ENCODE results near the gene MRPL38.

Gene MRPL38

DNA sequence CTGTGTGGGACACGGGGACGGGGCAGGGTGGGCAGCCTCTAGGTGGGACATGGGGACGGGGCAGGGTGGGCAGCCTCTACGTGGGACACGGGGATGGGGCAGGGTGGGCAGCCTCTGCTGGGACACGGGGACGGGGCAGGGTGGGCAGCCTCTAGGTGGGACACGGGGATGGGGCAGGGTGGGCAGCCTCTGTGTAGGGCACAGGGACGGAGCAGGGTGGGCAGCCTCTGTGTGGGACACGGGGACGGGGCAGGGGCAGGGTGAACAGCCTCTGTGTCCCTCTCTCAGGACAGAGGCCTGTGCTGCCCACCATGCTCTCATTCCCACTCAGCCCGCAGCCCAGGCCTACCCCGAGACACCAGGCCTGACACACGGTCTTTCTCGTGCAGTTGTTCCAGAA is 16.9 kb upstream of the MRPL38 start:
- TF ChIP-seq CTCF (IDR thresholded peaks at IDR 0.05; ENCODE audit: extremely low read depth, insufficient read depth, missing control alignments), result no peak
- in situ Hi-C loops (cut with MboI; ENCODE audit: low pct_unique_long_range_greater_than_20kb, low sequenced_read_pairs, unreplicated experiment), result loop anchor here (25.0 kb wide), 1 partner anchor 391 kb away; the partner anchor contains the start of gene QRICH2
- no peak for DNase-seq (ENCODE audit: low spot score)

GRCh38 chr17:75920045-75920560 is 15.4 kb upstream of the MRPL38 start:
- DNase-seq (ENCODE audit: low spot score), result no peak
- in situ Hi-C loops (cut with MboI; ENCODE audit: low pct_unique_long_range_greater_than_20kb, low sequenced_read_pairs, unreplicated experiment), result loop anchor here (25.0 kb wide), 1 partner anchor 392 kb away; the partner anchor contains the start of gene QRICH2
- TF ChIP-seq CTCF (IDR thresholded peaks at IDR 0.05; ENCODE audit: extremely low read depth, insufficient read depth, missing control alignments), result no peak

- in situ Hi-C loops (cut with MboI; ENCODE audit: low pct_unique_long_range_greater_than_20kb, low sequenced_read_pairs, unreplicated experiment), result loop anchor here (25.0 kb wide), 1 partner anchor 393 kb away; the partner anchor contains the start of gene QRICH2
- DNase-seq (ENCODE audit: low spot score), result no peak
- TF ChIP-seq CTCF (IDR thresholded peaks at IDR 0.05; ENCODE audit: extremely low read depth, insufficient read depth, missing control alignments), result no peak
Measured at GRCh38 chr17:75919611-75920010, 14.9 kb upstream of the MRPL38 start.

GRCh38 chr17:75917917-75918445 is 13.3 kb upstream of the MRPL38 start:
- DNase-seq (ENCODE audit: low spot score), result no peak
- in situ Hi-C loops (cut with MboI; ENCODE audit: low pct_unique_long_range_greater_than_20kb, low sequenced_read_pairs, unreplicated experiment), result loop anchor here (25.0 kb wide), 1 partner anchor 394 kb away; the partner anchor contains the start of gene QRICH2
- TF ChIP-seq CTCF (IDR thresholded peaks at IDR 0.05; ENCODE audit: extremely low read depth, insufficient read depth, missing control alignments), result no peak

DNA sequence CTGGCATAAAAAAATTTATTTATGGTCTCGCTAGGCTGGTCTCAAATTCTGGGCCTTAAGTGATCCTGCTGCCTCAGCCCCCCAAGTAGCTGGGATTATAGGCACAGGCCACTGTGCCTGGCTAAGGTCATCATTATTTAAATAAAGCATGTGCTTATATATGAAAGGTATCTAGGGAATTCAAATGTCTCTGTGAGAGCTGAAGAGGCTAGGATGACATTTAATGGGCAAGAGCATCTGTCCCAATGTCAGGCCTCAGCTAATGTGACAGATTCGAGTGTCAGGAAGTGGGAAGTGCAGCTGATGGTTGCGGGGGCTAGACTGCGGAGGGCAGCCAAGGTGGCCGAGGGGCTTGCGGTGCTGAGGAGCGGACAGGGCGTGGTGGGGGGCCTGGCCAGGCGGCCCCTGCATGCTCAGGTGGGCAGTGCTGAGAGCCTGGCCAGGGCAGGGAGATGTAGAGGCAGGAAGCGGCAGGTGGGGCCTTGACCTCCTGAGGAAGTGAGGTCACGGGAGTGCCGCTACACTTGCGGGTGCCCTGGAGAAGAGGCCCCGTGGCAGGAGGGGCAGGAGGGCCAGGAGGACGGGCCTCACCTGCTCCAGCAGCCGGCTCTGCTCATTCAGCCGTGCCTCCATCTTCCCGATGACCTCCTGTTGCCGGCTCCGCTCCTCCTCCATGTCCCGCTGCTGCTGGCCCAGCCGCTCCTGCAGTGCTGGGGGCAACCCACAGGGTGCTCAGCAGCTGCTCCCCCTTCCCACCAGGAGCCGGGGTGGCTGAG is 12.6 kb upstream of the MRPL38 start:
- in situ Hi-C loops (cut with MboI; ENCODE audit: low pct_unique_long_range_greater_than_20kb, low sequenced_read_pairs, unreplicated experiment), result loop anchor here (25.0 kb wide), 1 partner anchor 395 kb away; the partner anchor contains the start of gene QRICH2
- TF ChIP-seq CTCF (IDR thresholded peaks at IDR 0.05; ENCODE audit: extremely low read depth, insufficient read depth, missing control alignments), result no peak
- DNase-seq (ENCODE audit: low spot score), result no peak

- no peak for DNase-seq (ENCODE audit: low spot score)
- in situ Hi-C loops (cut with MboI; ENCODE audit: low pct_unique_long_range_greater_than_20kb, low sequenced_read_pairs, unreplicated experiment), result loop anchor here (25.0 kb wide), 1 partner anchor 397 kb away; the partner anchor contains the start of gene QRICH2
- TF ChIP-seq CTCF (IDR thresholded peaks at IDR 0.05; ENCODE audit: extremely low read depth, insufficient read depth, missing control alignments), result no peak
Measured at GRCh38 chr17:75915268-75915667, 10.6 kb upstream of the MRPL38 start.

All from GM13977 (cell line).